ENCODE measurements around the gene FAM174B.

The FAM174B gene

GRCh38 chr15:92664178-92664900 lies 8.8 kb upstream of the FAM174B start:
- peak; percentile 14 to 19 for DNase-seq

GRCh38 chr15:92663250-92663951 lies 7.8 kb upstream of the FAM174B start:
- no peak for DNase-seq

DNA sequence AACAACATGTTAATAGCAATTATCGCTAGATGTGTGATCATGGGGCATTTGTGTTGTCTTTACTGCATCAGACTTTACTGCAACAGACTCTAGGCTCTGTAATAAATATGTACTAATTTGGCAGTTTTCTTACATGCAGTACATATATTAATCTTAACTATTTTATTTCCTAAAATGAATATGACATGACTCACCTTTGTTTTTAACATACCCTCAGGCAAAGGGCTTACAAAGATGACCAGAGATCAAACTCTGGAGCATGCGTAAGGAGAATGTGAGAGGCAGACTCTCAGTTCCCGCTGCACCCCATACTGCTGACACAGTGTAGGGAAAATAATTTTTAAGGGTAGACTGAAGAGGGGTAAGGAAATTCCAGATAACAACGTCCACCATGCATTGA lies 7.2 kb upstream of the FAM174B start:
- no peak for DNase-seq

DNA sequence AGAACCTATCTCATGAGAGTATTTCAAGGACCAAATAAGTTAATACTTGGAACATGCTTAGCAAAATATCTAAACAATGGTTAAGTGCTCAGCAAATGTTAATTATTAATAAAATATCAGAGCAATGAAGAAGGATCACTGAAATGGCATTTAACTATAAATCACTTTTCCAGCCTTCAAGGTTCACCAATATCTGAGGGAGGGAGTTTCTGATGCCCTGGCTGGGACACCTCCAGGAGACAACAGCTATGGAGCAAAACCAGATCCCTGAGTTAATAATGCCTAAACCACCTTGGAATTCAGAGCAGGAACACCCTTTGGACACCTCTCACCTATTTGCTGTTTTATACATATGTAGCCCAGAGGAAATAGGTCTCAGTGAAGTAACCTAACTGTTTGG lies 6.4 kb upstream of the FAM174B start:
- no peak for DNase-seq

- DNase-seq: no peak
These were observed 5.5 kb upstream of the FAM174B start for GRCh38 chr15:92661069-92661468.

DNA sequence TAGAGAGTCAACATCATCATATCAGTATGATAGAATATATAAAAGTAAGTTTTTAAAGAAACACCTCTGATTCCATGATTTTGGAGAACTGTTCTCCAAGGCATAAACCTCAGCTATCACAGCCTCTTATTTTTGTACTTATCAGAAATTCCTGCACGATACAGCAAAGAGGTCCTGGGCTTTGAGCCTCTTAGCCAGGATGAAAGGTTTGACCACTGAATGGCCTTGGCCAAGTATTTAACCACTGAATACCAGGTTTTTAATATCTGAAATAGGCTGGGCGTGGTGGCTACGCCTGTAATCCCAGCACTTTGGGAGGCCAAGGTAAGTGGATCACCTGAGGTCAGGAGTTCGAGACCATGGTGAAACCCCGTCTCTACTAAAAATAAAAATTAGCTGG lies 1.9 kb upstream of the FAM174B start:
- no peak for DNase-seq

GRCh38 chr15:92656089-92656488 lies 514 bp upstream of the FAM174B start:
- no peak for DNase-seq

DNA sequence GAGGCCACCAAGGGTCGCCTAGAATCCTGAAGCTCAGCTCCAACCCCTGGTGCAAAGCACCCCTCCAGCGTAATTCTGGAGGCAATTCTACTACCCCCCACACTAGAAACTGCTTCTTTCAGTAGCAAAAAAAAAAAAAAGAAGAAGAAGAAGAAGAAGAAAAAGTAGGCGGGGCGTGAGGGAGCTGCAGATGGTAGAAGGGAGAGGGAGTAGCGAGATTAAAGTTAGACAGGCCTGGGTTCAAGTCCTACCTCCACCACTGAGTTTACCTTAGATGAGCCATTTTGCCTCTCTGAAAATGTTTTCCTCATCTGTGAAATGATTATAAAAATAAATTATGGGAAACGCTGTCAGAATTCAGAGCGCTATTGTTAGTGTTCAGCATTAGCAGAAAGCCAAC lies 913 bp downstream of the FAM174B start:
- DNase-seq: peak in 1 of 2 experiments; percentile 27

DNA sequence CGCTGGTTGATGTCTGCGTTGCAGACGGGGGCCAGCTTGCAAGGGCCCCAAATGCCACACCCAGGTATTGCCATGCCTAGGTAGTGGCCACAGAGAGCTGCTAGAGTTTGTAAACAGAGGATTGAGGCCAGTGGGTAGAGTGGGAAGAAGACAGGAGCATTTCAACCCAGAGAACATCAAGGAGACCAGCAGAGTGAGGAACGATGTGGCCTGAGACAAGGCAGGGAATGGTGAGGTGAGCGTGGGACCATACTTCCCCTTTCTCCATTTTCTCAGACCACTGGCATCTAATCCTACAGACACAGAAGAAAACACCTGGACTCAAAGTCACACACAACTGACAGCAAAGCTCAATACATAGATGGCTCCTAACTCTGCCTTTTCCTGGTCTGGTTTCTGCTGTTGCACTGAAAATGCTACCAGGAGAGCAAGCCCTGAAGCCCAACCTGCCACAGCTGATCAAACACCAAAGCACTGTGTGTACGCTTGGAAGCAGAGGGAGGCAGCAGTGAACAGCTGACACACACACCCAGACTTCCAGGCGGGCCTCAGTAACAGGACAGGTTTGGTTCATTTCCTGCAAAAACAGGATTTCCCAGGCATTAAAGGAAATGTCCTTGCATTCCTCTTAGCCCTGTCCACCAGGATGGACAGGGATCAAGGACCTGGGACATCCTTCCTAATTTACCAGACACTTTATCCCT lies 1.6 kb downstream of the FAM174B start:
- DNase-seq: peak; percentile 93 to 96

DNA sequence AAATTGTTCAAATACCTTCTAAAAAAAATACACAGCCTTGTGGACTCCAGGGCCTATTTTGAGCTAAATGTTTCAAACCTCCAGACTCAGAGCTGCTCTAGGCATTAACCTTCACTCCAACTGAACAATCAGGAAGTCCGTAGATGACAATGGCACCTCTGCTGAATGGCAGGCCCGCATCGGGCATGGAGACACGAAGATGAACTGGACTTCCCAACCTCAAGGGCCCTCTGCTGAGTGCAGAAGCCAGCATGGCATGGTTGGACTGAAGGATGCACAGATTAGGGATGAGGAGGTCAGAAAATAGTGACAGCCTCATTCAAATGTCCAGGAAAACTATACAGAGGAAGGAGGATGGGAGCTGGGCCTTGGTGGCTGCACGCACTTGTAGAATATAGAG lies 2.2 kb downstream of the FAM174B start:
- DNase-seq: no peak

DNA sequence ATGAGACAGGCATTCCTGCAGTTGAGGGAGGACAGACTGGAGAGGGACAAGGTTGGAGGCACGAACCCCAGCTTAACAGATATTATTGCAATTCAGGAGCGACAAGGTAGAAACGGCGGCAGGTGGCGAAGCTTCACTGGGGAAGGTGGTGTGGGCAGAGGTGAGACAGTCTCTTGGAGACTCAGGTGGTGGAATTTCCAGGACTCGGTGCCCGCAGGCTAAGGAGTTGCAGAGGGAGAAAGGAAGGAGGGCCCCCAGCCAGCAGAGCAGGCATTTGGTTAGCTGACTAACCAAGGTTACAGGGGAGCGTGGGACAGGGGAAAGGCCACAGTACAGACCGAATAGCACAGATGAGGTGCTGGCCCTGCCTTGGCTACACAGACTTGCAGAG lies 3.0 kb downstream of the FAM174B start:
- no peak for DNase-seq

DNA sequence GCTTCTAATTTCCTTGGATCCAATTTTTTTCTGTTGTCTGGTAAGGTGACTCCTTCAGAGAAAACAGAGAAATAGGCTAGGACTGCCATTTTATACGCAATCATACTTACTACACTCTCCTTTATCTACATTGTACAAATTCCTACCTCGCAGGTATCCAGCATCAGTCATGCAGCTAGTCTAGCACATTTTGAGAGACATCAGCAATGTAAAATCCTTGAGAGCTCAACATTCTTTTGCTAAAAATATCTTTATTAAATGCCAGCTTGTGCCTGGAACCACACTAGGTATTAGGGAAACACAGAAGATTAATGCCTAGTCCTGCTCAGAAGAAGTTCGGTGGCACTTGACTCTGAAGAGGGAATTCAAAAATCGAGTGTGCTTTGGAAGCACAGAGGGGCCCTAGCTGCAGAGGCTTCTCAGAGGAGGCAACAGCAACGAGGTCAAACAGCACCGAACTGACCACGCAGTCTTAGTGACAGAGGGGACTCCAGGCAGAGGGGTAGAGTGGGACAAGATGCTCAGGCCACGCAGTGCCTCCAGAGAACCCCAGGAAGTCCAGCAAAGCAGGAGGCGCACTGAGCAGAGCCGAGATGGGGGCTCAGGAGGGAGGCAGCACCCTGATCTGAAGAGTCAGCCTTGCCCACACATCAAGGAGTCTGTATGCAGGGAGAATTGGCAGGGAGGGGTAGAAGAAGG lies 3.5 kb downstream of the FAM174B start:
- no peak for DNase-seq

GRCh38 chr15:92650966-92651365 lies 4.6 kb downstream of the FAM174B start:
- no peak for DNase-seq

- no peak for DNase-seq
These were observed 5.3 kb downstream of the FAM174B start for GRCh38 chr15:92650256-92650655.

- no peak for DNase-seq
These were observed 7.2 kb downstream of the FAM174B start for GRCh38 chr15:92648190-92648875.

DNA sequence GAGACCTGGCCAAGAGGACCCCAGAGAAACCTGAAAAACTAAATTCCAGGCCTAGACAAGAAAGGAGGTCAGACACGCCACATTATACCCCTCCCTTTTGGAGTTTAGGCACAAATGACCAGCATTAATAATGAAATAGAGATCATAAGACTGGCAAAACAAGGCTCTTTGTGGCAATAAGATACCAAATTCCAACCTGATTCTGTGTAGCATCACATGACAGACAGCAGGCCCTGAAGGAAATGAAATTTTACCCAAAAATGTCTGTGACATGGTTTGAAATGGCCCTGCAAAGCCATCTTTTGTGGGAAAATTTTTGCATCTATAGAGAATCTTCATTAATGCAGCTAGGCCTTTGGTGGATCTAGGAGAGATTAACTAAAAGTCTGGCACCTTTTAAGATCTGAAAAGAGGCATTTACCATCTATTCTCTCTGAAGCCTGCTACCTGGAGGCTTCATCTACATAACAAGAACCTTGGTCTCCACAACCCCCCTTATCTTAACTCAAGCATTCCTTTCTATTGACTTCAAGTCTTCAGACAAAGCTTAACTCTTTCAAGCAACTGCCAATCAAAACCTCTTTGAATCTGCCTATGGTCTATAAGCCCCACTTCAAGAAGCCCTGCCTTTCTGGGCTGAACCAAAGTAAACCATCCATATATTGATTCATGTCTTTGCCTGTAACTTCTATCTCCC lies 8.0 kb downstream of the FAM174B start:
- no peak for DNase-seq

GRCh38 chr15:92646216-92646615 lies 9.4 kb downstream of the FAM174B start:
- no peak for DNase-seq

DNA sequence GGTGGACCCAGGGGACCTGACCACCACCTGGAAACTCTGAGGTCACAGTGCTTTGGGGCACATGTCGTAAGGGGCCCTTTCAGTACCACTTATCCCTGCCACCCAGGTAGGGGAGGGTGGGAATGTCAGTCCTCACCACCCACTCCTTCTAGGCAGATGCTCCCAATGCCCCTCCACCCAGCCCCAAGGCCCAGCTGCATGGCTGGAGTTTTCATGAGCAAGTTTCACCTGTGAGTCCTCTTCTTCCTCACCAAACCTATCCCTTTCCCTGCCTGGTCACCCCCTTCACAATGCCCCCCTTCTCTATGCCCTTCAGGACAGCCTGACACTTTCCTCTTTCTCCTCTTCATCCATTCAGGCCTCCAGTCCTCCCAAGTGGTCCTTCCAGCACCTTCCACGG lies 9.8 kb downstream of the FAM174B start:
- DNase-seq: no peak

- no peak for DNase-seq
These were observed 10.4 kb downstream of the FAM174B start for GRCh38 chr15:92645051-92645631.

DNA sequence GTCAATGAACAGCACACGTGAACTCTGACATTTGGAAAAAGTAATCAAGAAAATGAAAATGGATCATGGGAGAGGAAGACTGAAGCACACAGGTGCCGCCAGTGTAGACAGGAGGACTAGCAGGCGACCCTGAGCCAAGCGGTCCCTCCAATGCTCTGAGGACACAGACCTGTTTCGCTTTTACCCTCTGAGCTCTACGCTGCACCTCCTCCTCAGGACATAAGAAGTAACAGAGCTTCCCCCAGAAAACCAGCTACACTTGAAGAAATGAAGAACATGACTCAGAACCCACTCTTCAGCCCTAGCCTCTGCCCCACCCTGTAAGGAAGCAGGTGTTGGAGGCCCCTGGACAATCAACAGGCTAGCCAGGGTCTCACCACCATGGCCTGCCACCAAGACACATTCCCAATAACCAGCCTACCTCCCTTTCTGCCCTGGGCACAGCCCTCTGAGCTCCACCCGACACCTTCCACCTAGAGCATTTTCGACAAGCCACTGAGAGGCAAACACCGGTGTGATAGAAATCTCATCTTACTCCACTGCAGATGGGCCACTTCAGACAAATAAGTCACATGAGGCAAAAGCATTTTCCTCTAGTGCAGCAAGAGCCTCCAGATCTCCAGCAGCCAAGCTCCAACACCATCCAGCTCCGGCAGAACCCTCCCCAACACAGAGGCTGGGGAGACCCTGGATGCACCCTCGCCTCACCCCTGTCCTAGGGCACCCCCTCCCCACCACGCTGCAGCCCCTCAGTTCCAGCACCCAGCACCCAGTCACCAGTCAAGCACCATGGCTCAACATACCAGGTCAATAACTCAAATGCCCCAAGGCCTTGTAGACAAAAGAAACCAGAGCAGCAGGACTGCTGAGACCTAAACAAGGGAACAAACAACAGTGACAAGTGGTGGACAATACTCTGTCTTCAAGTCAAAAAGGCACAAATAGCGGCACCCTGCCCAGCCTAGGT lies 11.4 kb downstream of the FAM174B start:
- no peak for DNase-seq

Measured in SHP77 (cell line).